Ovary (tissue), 3 donors: ENCODE data around the gene TRAPPC10.

Source experiments
- CTCF ChIP-seq, 3 donors: fragments of 450-650 bp in 2 of 3; fragments of 200-600 bp in 1 of 3; IDR thresholded peaks; one replicate each; pipeline versions ENCODE4 v1.5.1 to v1.8.0; 2016 to 2022; ENCODE audit warnings: antibody characterized with exemption in 3 of 3, mild to moderate bottlenecking in 1 of 3
- POLR2A ChIP-seq: fragments of 450-650 bp; IDR thresholded peaks from one replicate; pipeline ENCODE4 v1.6.1; 2017; ENCODE audit warnings: antibody characterized with exemption, mild to moderate bottlenecking, moderate library complexity
- donor health status: DM: no; HTN: no; CAD: no.

- TF ChIP-seq CTCF (IDR thresholded peaks at IDR 0.05), result no peak
- TF ChIP-seq POLR2A, result no peak
Measured at GRCh38 chr21:43985690-43986251, 26.3 kb upstream of the TRAPPC10 start.
